22Rv1 (cell line): ENCODE data around the gene ZFP90.

Experiments used
- H3K27ac ChIP-seq: fragments of 450-650 bp; 2 replicates; pipeline ENCODE4 v1.5.1; 2017
- ZFX ChIP-seq: fragments of 450-650 bp; IDR thresholded peaks from 2 replicates; pipeline ENCODE4 v1.6.1; 2017; ENCODE audit warnings: antibody characterized with exemption, borderline replicate concordance
- TF ChIP-seq, protein P1 (sequence below): fragments of 450-650 bp; IDR thresholded peaks from 2 replicates; pipeline ENCODE4 v1.5.1; 2017; ENCODE audit warnings: mild to moderate bottlenecking

Gene ZFP90

DNA sequence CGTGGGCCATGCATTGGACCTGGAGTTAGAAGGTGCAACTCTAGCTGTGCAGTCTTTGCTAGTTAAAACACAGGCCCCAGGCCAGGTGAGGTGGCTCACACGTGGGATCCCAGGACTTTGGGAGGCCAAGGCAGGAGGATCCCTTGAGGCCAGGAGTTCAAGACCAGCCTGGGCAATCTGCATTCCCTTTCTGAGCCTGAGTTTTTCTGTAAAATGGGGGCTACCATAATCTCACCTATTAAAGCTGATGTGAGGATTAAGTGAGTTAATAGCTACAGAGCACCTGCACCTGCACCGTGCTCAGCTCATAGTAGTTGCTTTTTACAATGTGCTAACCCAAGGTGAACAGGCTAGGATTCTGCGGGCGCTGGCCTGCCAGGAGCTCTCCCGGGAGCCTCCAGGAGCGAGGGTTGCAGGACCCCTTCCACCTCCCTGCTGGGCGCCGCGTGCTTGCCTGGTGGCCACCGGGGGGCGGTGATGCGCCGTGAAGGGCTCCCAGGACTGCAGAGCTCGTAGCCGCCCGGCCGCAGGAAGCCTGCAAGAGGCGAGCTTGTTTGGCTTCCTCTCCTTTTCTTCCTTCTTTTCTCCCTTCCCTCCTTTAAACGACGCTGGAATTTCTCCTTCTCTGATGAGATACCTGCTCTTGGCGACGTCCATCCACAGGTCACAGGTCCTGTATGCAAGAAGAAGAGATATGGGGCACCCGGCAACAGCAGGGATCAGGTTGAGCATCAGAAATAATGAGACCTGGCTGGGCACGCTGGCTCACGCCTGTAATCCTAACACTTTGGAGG lies 51.3 kb downstream of the ZFP90 start:
- H3K27ac ChIP-seq, result no peak overlapping the region
- no peak for TF ChIP-seq ZFX
- TF ChIP-seq, protein P1, sequence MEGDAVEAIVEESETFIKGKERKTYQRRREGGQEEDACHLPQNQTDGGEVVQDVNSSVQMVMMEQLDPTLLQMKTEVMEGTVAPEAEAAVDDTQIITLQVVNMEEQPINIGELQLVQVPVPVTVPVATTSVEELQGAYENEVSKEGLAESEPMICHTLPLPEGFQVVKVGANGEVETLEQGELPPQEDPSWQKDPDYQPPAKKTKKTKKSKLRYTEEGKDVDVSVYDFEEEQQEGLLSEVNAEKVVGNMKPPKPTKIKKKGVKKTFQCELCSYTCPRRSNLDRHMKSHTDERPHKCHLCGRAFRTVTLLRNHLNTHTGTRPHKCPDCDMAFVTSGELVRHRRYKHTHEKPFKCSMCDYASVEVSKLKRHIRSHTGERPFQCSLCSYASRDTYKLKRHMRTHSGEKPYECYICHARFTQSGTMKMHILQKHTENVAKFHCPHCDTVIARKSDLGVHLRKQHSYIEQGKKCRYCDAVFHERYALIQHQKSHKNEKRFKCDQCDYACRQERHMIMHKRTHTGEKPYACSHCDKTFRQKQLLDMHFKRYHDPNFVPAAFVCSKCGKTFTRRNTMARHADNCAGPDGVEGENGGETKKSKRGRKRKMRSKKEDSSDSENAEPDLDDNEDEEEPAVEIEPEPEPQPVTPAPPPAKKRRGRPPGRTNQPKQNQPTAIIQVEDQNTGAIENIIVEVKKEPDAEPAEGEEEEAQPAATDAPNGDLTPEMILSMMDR, result peak; percentile 59

DNA sequence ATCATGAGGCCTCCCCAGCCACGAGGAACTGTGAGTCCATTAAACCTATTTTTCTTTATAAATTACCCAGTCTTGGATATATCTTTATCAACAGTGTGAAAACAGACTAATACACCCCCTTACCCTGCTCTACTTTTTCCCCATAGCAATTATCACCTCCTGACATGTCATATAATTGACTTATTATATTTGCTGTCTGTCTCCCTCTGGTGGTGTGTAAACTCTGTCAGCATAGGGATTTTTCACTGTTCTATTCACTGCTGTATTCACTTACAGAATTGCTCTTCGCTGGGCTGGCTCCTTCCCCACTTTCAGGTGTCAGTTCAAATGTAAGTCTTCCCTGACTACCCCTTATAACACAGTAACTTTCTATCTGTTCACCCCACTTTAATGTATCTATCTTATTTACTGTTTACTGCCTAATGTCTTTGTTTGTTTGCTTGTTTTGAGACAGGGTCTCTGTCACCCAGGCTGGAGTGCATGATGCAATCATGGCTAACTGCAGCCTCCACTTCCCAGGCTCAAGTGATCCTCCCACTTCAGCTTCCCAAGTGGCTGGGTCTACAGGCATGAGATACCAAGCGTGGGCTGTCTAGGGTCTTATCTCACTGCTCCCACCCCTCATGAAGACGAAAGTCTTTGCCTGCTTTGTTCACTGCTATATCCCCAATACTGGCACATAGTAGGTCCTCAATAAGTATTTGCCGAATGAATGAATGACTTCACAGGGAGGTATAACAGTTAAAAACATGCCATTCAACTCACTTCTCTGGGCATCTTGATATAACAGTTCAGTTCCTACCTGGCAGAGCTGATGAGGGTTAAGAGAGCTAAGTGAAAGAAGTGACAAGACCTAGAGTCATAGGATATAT lies 53.6 kb downstream of the ZFP90 start:
- H3K27ac ChIP-seq, result no peak overlapping the region
- no peak for TF ChIP-seq ZFX
- TF ChIP-seq, protein P1, result peak; percentile 46

DNA sequence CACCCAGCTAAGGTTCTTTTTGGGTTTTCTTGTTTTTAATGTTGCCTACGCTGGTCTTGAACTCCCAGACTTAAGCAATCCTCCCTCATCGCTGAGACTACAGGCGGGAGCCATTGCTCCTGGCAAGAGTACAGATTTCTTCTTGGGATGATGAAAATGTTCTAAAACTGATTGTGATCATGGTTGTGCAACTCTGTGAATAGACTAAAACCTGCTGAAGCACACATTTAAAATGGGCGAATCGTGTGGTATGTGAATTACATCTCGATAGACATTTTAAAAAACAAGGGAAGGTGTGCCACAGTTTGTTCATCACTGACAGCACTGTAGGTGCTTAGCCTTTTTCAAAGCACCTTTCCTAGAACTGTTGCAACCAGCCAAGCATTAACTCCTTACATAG lies 57.2 kb downstream of the ZFP90 start:
- TF ChIP-seq, protein P1, result no peak
- TF ChIP-seq ZFX, result no peak
- no peak overlapping the region for H3K27ac ChIP-seq

DNA sequence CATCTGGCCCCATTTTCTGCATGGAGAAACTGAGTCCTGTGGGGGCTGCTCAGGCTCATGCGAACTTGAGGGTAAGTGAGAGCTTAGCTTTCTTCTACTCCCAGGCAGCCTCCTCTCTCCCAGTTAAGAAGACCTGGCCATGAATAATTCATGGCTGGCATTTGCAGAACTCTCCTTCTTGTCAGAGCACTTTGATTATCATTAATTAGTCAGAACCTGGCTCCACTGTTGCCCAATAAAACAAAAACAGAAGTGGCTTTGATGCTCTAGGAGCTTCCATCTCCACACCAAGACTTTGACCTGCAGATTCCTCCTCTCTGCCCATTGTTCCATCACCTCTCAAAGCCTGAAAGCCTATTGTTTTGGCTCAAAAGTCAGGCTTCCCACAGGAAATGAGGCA lies 60.5 kb downstream of the ZFP90 start:
- H3K27ac ChIP-seq, result no peak overlapping the region
- TF ChIP-seq, protein P1, result no peak
- no peak for TF ChIP-seq ZFX

DNA sequence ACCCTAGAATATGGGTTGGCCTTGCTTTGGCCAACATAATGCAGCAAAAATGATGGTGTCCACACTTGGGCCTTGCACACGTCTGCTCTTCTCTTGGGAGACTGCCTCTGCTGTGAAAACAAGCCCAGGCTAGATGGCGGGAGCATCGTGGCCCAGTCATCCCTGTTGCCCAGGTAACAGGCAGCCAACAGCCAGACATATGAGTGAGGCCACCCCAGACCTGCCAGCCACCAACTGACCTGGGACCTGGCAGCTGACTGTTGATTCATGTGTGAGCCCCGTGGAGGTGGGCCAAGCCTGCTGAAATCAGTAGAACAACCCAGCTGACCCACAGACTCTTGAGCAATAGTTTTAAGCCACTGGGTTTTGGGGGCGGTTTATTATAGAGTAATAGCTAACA lies 66.7 kb downstream of the ZFP90 start:
- no peak overlapping the region for H3K27ac ChIP-seq
- TF ChIP-seq ZFX, result no peak
- TF ChIP-seq, protein P1, result no peak

DNA sequence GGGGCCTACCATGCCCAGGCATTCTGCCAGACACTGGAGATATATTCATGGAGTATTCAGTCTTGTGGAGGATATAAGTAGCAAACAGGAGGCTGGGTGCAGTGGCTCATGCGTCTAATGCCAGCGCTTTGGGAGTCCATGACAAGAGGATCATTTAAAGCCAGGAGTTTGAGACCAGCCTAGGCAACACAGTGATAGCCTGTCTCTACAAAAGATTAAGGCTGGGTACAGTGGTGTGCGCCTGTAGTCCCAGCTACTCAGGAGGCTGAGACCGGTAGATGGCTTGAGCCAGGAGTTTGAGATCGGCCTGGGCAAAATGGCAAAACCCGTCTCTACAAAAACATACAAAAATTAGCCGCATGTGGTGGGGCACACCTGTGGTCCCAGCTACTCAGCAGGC lies 68.4 kb downstream of the ZFP90 start:
- TF ChIP-seq, protein P1, result no peak
- TF ChIP-seq ZFX, result no peak
- H3K27ac ChIP-seq, result no peak overlapping the region

DNA sequence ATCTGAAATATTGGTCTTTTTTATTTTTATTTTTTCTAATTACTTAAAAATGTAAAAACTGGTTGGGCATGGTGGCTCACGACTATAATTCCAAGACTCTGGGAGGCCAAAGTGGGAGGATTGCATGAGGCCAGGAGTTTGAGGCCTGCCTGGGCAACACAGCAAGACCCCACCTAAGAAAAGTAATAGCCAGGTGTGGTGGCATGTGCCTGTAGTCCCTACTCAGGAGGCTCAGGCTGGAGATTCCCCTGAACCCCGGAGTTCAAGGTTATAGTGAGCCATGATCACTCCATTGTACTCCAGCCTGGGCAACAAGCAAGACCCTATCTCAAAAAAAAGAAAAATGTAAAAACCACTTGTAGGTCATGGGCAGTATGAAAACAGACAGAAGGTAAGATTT lies 69.2 kb downstream of the ZFP90 start:
- H3K27ac ChIP-seq, result no peak overlapping the region
- TF ChIP-seq ZFX, result no peak
- TF ChIP-seq, protein P1, result no peak
